SU-DHL-6 (cell line): ENCODE results near the gene HPS5.
"Not testable (repeated sequence)": the region's sequence is repeated elsewhere in the genome, so short reads cannot be mapped to it uniquely, and the experiment has no call there.

Source experiments
- H2AFZ ChIP-seq: fragments of 200-600 bp; sonication (generic); 2 replicates; pipeline ENCODE4 v1.6.1; 2014; ENCODE audit warnings: low read depth, mild to moderate bottlenecking, moderate library complexity, mixed read lengths, antibody characterized with exemption, low read length; ENCODE audit not compliant: severe bottlenecking
- H3F3A ChIP-seq: fragments of 200-600 bp; shearing (Covaris generic); 2 replicates; pipeline ENCODE4 v1.6.0; 2016; ENCODE audit warnings: antibody characterized with exemption, mild to moderate bottlenecking; ENCODE audit not compliant: insufficient read depth
- H3K27ac ChIP-seq: fragments of 200-600 bp; sonication (generic); 2 replicates; pipeline ENCODE4 v1.5.1; 2016; ENCODE audit warnings: low read depth, mild to moderate bottlenecking, low read length, moderate library complexity, mixed read lengths
- H3K27me3 ChIP-seq: fragments of 200-600 bp; sonication (generic), shearing (Covaris generic); 2 replicates; pipeline ENCODE4 v1.6.0; 2014; ENCODE audit warnings: mild to moderate bottlenecking, low read length
- H3K36me3 ChIP-seq: fragments of 200-600 bp; sonication (generic); 2 replicates; pipeline ENCODE4 v1.6.1; 2014; ENCODE audit warnings: mild to moderate bottlenecking, low read length, mixed read lengths
- H3K4me2 ChIP-seq: fragments of 300-600, 200-600 bp; shearing (Covaris generic), sonication (generic); 2 replicates; pipeline ENCODE4 v1.6.0; 2014; ENCODE audit warnings: low read length, low read depth, mild to moderate bottlenecking; ENCODE audit not compliant: poor library complexity, severe bottlenecking
- H3K4me3 ChIP-seq: fragments of 200-600 bp; sonication (generic); 2 replicates; pipeline ENCODE4 v1.5.1; 2014; ENCODE audit warnings: antibody characterized with exemption, low read length, mild to moderate bottlenecking, mixed read lengths; ENCODE audit not compliant: insufficient read depth, poor library complexity, severe bottlenecking
- H3K79me2 ChIP-seq: fragments of 200-600 bp; sonication (generic); 2 replicates; pipeline ENCODE4 v1.6.1; 2014; ENCODE audit warnings: mild to moderate bottlenecking, low read length, moderate library complexity; ENCODE audit not compliant: insufficient read depth
- H3K9ac ChIP-seq: fragments of 200-600 bp; sonication (generic); 2 replicates; pipeline ENCODE4 v1.7.0; 2014; ENCODE audit warnings: mild to moderate bottlenecking, low read length
- H3K9me2 ChIP-seq: fragments of 200-600 bp; sonication (generic); replicated peaks from 2 replicates; pipeline ENCODE4 v1.6.1; 2014; ENCODE audit warnings: low read length; ENCODE audit not compliant: insufficient read depth
- H3K9me3 ChIP-seq: fragments of 200-600 bp; sonication (generic); 2 replicates; pipeline ENCODE4 v1.6.1; 2014; ENCODE audit warnings: low read length, mixed read lengths; ENCODE audit not compliant: insufficient read depth
- H4K20me1 ChIP-seq: fragments of 200-600 bp; sonication (generic); 2 replicates; pipeline ENCODE4 v1.6.1; 2014; ENCODE audit warnings: low read depth, mild to moderate bottlenecking, antibody characterized with exemption, low read length, moderate library complexity, mixed read lengths
- CTCF ChIP-seq: fragments of 200-600 bp; sonication (generic); IDR thresholded peaks from one replicate; pipeline ENCODE4 v1.5.1; 2017; ENCODE audit warnings: antibody characterized with exemption, mild to moderate bottlenecking, low read length, moderate library complexity; ENCODE audit not compliant: insufficient read depth, poor library complexity, severe bottlenecking
- EZH2phosphoT487 ChIP-seq: fragments of 200-600 bp; sonication (generic), shearing (Covaris generic); conservative IDR thresholded peaks from 2 replicates; pipeline ENCODE4 v1.6.1; 2018; ENCODE audit warnings: mild to moderate bottlenecking, antibody characterized with exemption, low read length, moderate library complexity, mixed read lengths

The HPS5 gene

GRCh38 chr11:18277565-18278271, 44.2 kb downstream of the HPS5 start:
- no peaks in the 10 kb centered on the region for H3K79me2 ChIP-seq
- H3K9me3 ChIP-seq: no peaks in the 10 kb centered on the region
- no peaks in the 10 kb centered on the region for H3K27me3 ChIP-seq
- no peak for TF ChIP-seq CTCF
- TF ChIP-seq EZH2phosphoT487: no peak
- peaks cover 11% of the 10 kb centered on the region; the same call in 1 of the 2 replicates for H3F3A ChIP-seq
- H4K20me1 ChIP-seq: no peaks in the 10 kb centered on the region
- no peak overlapping the region for H2AFZ ChIP-seq
- H3K4me3 ChIP-seq: no peak overlapping the region
- no peak overlapping the region for H3K4me2 ChIP-seq
- no peaks in the 10 kb centered on the region for H3K36me3 ChIP-seq
- H3K9me2 ChIP-seq: no peaks in the 10 kb centered on the region
- no peak overlapping the region for H3K9ac ChIP-seq
- no peak overlapping the region for H3K27ac ChIP-seq

- Histone ChIP-seq H3F3A (no peaks in the 10 kb centered on the region), H3K9me2 (no peaks in the 10 kb centered on the region), H4K20me1 (no peaks in the 10 kb centered on the region), H3K79me2 (no peaks in the 10 kb centered on the region), H3K27me3 (no peaks in the 10 kb centered on the region), H3K27ac (no peak overlapping the region), H2AFZ (no peak overlapping the region), H3K4me3 (no peak overlapping the region), H3K9me3 (no peaks in the 10 kb centered on the region), H3K9ac (no peak overlapping the region), H3K4me2 (no peak overlapping the region), H3K36me3 (no peaks in the 10 kb centered on the region)
- no peak for TF ChIP-seq CTCF
- TF ChIP-seq EZH2phosphoT487: no peak
Observed at GRCh38 chr11:18271206-18271605, 50.7 kb downstream of the HPS5 start.

- Histone ChIP-seq H4K20me1 (no peaks in the 10 kb centered on the region), H3K4me2 (no peak overlapping the region), H3F3A (no peaks in the 10 kb centered on the region), H3K9ac (no peak overlapping the region), H3K36me3 (no peaks in the 10 kb centered on the region), H3K27ac (no peak overlapping the region), H2AFZ (no peak overlapping the region), H3K79me2 (no peaks in the 10 kb centered on the region), H3K4me3 (no peak overlapping the region), H3K9me2 (no peaks in the 10 kb centered on the region), H3K9me3 (no peaks in the 10 kb centered on the region), H3K27me3 (no peaks in the 10 kb centered on the region)
- no peak for TF ChIP-seq EZH2phosphoT487
- TF ChIP-seq CTCF: no peak
Observed at GRCh38 chr11:18270102-18270501, 51.8 kb downstream of the HPS5 start.

- not testable (repeated sequence) for H3F3A ChIP-seq, H3K4me3 ChIP-seq
Observed at GRCh38 chr11:18269252-18269651, 52.7 kb downstream of the HPS5 start.

GRCh38 chr11:18267335-18268133, 54.4 kb downstream of the HPS5 start:
- not testable (repeated sequence) for H3F3A ChIP-seq, H3K27ac ChIP-seq, H3K4me3 ChIP-seq, H3K4me2 ChIP-seq, H3K79me2 ChIP-seq, H3K27me3 ChIP-seq, H3K36me3 ChIP-seq, H2AFZ ChIP-seq, H4K20me1 ChIP-seq, H3K9me2 ChIP-seq, H3K9me3 ChIP-seq, H3K9ac ChIP-seq

More at GRCh38 chr11:18269252-18269651, 52.7 kb downstream of the HPS5 start:
- not testable (repeated sequence) for H2AFZ ChIP-seq, H3K9ac ChIP-seq, H3K27ac ChIP-seq, H3K36me3 ChIP-seq, H3K9me2 ChIP-seq, H4K20me1 ChIP-seq, H3K27me3 ChIP-seq, H3K4me2 ChIP-seq, H3K9me3 ChIP-seq, H3K79me2 ChIP-seq
